ENCODE data around the gene CLEC2L. TPM values are rescaled to one million over a fixed set of nuclear protein-coding genes. Genes with fewer than 3 reads are reported as not detected.

The CLEC2L gene
- polyA plus RNA-seq, 1 donor (not counting 4 experiments of a cell fraction or from before 2014, with no cell fraction given): not detected

GRCh38 chr7:139511315-139511714 lies 12.2 kb upstream of the CLEC2L start:
- no peak overlapping the region for H3K27ac ChIP-seq (ENCODE audit: control insufficient read depth, insufficient read depth, low read length)
- H2AFZ ChIP-seq (ENCODE audit: control insufficient read depth, low read length): no peak overlapping the region
- DNase-seq (ENCODE audit: low read depth, low spot score) (no peak), FAIRE-seq (no peak)
- no peaks in the 10 kb centered on the region for H3K9me3 ChIP-seq (ENCODE audit: control insufficient read depth, low read depth, low read length)
- dilution Hi-C loops (cut with MboI; ENCODE audit: extremely low pct_ligation_motif_present, low sequenced_read_pairs): no loop called here
- no peaks in the 10 kb centered on the region for H3K36me3 ChIP-seq (ENCODE audit: control insufficient read depth in 2 of 2, extremely low read depth in 1 of 2, insufficient read depth in 2 of 2, low read length in 2 of 2)
- no peaks in the 10 kb centered on the region for H3K79me2 ChIP-seq (ENCODE audit: control insufficient read depth, insufficient read depth, low read length)
- no peak overlapping the region for H3K9ac ChIP-seq (ENCODE audit: control insufficient read depth, extremely low read depth, insufficient read depth, low read length)
- H3K9me1 ChIP-seq (ENCODE audit: control insufficient read depth, extremely low read depth, insufficient read depth, low read length): no peaks in the 10 kb centered on the region
- H4K20me1 ChIP-seq (ENCODE audit: control insufficient read depth, extremely low read depth, insufficient read depth, low read length): no peaks in the 10 kb centered on the region
- no peak overlapping the region for H3K4me2 ChIP-seq (ENCODE audit: control insufficient read depth, extremely low read depth, insufficient read depth, low read depth, low read length)
- H3K27me3 ChIP-seq (ENCODE audit: control insufficient read depth, extremely low read depth, insufficient read depth, low read length): no peaks in the 10 kb centered on the region
- H3K4me3 ChIP-seq (ENCODE audit: control insufficient read depth in 2 of 3, extremely low read depth in 1 of 3, insufficient read depth in 2 of 3, low read depth in 1 of 3, low read length in 3 of 3): no peak overlapping the region
- no peaks in the 10 kb centered on the region for H3K4me1 ChIP-seq (ENCODE audit: control insufficient read depth, extremely low read depth, insufficient read depth, low read length)
- TF ChIP-seq CTCF (optimal IDR thresholded peaks at IDR 0.05 in 1 of 3, IDR thresholded peaks at IDR 0.05 in 1 of 3, conservative IDR thresholded peaks at IDR 0.05 in 1 of 3; ENCODE audit: extremely low read depth in 1 of 3, insufficient read depth in 2 of 3, low read length in 3 of 3) (no peak), EZH2 (IDR thresholded peaks at IDR 0.05; ENCODE audit: low read length) (no peak)

DNA sequence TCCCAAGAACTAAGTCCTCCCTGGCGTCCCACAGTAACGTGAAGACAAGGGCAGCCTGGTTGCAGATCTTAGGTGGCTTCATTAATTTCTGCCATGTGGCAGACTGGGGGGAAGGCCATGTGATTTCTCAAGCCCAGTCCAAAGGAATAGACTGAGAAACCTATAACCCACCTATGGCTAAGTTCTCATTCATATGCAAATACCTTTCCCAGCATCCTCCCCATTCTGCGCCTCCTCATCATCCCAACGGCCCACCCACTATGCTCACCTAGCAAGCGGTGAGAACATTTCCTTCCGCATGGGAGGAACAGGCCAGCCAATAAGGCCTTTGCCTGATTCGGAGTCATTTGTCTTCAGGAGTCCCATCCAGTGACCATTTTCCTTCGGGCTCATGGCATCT lies 8.2 kb upstream of the CLEC2L start:
- Histone ChIP-seq H3K9ac (ENCODE audit: control insufficient read depth, extremely low read depth, insufficient read depth, low read length) (no peak overlapping the region), H3K4me3 (ENCODE audit: control insufficient read depth in 2 of 3, extremely low read depth in 1 of 3, insufficient read depth in 2 of 3, low read depth in 1 of 3, low read length in 3 of 3) (no peak overlapping the region), H3K9me3 (ENCODE audit: control insufficient read depth, low read depth, low read length) (no peaks in the 10 kb centered on the region), H3K36me3 (ENCODE audit: control insufficient read depth in 2 of 2, extremely low read depth in 1 of 2, insufficient read depth in 2 of 2, low read length in 2 of 2) (no peaks in the 10 kb centered on the region), H3K27ac (ENCODE audit: control insufficient read depth, insufficient read depth, low read length) (no peak overlapping the region), H2AFZ (ENCODE audit: control insufficient read depth, low read length) (no peak overlapping the region), H3K9me1 (ENCODE audit: control insufficient read depth, extremely low read depth, insufficient read depth, low read length) (no peaks in the 10 kb centered on the region), H3K4me2 (ENCODE audit: control insufficient read depth, extremely low read depth, insufficient read depth, low read depth, low read length) (no peak overlapping the region), H3K4me1 (ENCODE audit: control insufficient read depth, extremely low read depth, insufficient read depth, low read length) (no peaks in the 10 kb centered on the region), H3K79me2 (ENCODE audit: control insufficient read depth, insufficient read depth, low read length) (no peaks in the 10 kb centered on the region), H3K27me3 (ENCODE audit: control insufficient read depth, extremely low read depth, insufficient read depth, low read length) (no peaks in the 10 kb centered on the region), H4K20me1 (ENCODE audit: control insufficient read depth, extremely low read depth, insufficient read depth, low read length) (no peaks in the 10 kb centered on the region)
- DNase-seq (ENCODE audit: low read depth, low spot score) (no peak), FAIRE-seq (no peak)
- dilution Hi-C loops (cut with MboI; ENCODE audit: extremely low pct_ligation_motif_present, low sequenced_read_pairs): no loop called here
- TF ChIP-seq EZH2 (IDR thresholded peaks at IDR 0.05; ENCODE audit: low read length) (no peak), CTCF (optimal IDR thresholded peaks at IDR 0.05 in 1 of 3, IDR thresholded peaks at IDR 0.05 in 1 of 3, conservative IDR thresholded peaks at IDR 0.05 in 1 of 3; ENCODE audit: extremely low read depth in 1 of 3, insufficient read depth in 2 of 3, low read length in 3 of 3) (no peak)

Data from keratinocyte (primary cell).